ENCODE measurements around the gene RNU1-2.
"Not testable (repeated sequence)": the region's sequence is repeated elsewhere in the genome, so short reads cannot be mapped to it uniquely, and the experiment has no call there.

RNU1-2 gene

GRCh38 chr1:16906873-16907272, 11.1 kb downstream of the RNU1-2 start:
- no peak for TF ChIP-seq CTCF (IDR thresholded peaks at IDR 0.05; ENCODE audit: low read depth, low read length)
- H3K4me3 ChIP-seq (ENCODE audit: low read depth, low read length) = no peak overlapping the region

- no peak for TF ChIP-seq CTCF (IDR thresholded peaks at IDR 0.05; ENCODE audit: low read depth, low read length)
- H3K4me3 ChIP-seq (ENCODE audit: low read depth, low read length) = no peak overlapping the region
These were observed 12.3 kb downstream of the RNU1-2 start for GRCh38 chr1:16907870-16908758.

GRCh38 chr1:16911851-16912721, 16.3 kb downstream of the RNU1-2 start:
- H3K4me3 ChIP-seq (ENCODE audit: low read depth, low read length) = not testable (repeated sequence)

- not testable (repeated sequence) for H3K4me3 ChIP-seq (ENCODE audit: low read depth, low read length)
These were observed 17.0 kb downstream of the RNU1-2 start for GRCh38 chr1:16912742-16913141.

- no peak for TF ChIP-seq CTCF (IDR thresholded peaks at IDR 0.05; ENCODE audit: low read depth, low read length)
- peak overlapping the region; percentile 60 for H3K4me3 ChIP-seq (ENCODE audit: low read depth, low read length)
These were observed 17.5 kb downstream of the RNU1-2 start for GRCh38 chr1:16913181-16913832.

GRCh38 chr1:16913833-16914662, 18.3 kb downstream of the RNU1-2 start:
- H3K4me3 ChIP-seq (ENCODE audit: low read depth, low read length) = peak overlapping the region; percentile 81

GRCh38 chr1:16914928-16915626, 19.3 kb downstream of the RNU1-2 start:
- H3K4me3 ChIP-seq (ENCODE audit: low read depth, low read length) = peak overlapping the region; percentile 81

More at GRCh38 chr1:16913833-16914662, 18.3 kb downstream of the RNU1-2 start:
- TF ChIP-seq CTCF (IDR thresholded peaks at IDR 0.05; ENCODE audit: low read depth, low read length) = no peak

GRCh38 chr1:16915627-16915973, 19.8 kb downstream of the RNU1-2 start:
- TF ChIP-seq CTCF (IDR thresholded peaks at IDR 0.05; ENCODE audit: low read depth, low read length) = no peak
- no peak overlapping the region for H3K4me3 ChIP-seq (ENCODE audit: low read depth, low read length)

GRCh38 chr1:16916036-16916880, 20.5 kb downstream of the RNU1-2 start:
- not testable (repeated sequence) for H3K4me3 ChIP-seq (ENCODE audit: low read depth, low read length)
